DMS153 treated with DMSO at 0.1 percent for 48 hours (cell line): ENCODE measurements around the gene ZNF134.

ENCODE experiments used
- DNase-seq: peaks from one replicate; lab custom pipeline; 2025; ENCODE audit not compliant: unreplicated experiment; lab: John Stamatoyannopoulos, UW

ZNF134 gene

DNA sequence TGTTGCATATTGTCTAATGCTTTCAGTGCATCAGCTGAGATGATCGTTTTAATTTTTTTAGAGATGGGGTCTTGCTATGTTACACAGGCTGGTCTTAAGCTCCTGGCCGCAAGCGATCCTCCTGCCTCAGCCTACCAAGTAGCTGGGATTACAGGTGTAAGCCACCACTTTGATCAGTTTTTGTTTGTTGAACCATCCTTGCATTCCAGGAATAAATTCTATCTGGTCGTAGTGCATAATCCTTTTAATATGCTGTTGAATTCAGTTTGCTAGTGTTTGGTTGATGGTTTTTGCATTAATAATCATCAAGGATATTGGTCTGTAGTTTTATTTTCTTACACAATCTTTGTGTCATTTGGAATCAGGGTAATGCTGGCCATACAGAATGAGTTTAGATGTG is 23.3 kb downstream of the ZNF134 start:
- no peak for DNase-seq

DNA sequence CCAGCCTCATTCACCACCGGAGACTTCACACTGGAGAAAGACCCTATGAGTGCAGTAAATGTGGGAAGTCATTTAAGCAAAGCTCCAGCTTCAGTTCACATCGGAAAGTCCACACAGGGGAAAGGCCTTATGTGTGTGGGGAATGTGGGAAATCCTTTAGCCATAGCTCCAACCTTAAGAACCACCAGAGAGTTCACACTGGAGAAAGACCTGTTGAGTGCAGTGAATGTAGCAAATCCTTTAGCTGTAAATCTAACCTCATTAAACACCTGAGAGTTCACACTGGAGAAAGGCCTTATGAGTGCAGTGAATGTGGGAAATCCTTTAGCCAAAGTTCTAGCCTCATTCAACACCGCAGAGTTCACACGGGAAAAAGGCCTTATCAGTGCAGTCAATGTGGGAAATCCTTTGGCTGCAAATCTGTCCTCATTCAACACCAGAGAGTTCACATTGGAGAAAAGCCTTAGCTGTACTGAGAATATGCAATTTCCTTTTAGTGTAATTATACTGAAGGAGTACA is 27.7 kb downstream of the ZNF134 start:
- no peak for DNase-seq

DNA sequence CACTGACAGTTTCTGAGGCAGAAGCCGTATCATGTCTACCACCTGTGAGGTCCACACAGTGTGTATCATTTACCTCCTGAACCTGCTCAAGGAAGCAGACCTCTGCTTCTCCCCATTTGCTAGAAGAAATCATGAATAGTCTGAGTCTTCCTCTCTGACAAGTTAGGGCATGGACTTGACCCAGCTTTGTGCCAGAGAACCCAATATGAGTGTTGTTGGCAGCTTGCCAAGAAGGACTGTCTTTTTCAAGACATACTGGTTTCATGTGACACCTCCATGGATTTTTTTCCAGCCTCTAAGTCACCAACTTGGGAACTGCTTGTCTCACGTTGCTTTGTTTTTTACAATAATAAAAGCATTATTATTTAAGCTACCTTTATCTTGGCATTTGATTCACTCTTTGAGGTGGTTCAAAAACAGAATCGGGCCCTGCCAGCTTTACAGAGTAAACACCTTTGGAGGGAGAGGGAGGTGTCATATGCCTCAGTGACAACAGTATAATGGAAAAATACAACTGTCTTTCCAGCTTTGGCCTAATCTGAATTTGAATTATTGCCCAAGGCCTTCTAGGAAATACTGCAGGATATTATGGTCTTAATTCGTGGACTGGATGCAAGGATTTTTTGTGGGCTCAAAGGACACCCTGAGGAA is 28.5 kb downstream of the ZNF134 start:
- DNase-seq: no peak

DNA sequence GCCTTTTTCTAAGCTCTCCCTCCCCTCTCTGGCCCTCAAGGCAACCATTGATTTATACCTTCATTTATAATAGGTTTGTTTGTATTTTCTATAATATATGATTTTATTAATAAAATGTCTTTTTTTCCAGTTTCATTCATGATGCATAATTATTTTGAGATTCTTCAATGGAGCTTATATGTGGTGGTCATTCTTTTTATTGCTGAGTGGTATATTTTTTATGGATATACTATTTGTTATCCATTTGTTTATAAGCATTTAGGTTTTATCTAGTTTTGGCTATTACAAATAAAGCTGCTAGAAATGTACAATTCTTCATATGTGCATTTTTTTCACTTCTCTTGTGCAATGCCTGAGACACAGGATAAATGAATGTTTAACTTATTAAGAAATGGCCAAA is 29.7 kb downstream of the ZNF134 start:
- no peak for DNase-seq

DNA sequence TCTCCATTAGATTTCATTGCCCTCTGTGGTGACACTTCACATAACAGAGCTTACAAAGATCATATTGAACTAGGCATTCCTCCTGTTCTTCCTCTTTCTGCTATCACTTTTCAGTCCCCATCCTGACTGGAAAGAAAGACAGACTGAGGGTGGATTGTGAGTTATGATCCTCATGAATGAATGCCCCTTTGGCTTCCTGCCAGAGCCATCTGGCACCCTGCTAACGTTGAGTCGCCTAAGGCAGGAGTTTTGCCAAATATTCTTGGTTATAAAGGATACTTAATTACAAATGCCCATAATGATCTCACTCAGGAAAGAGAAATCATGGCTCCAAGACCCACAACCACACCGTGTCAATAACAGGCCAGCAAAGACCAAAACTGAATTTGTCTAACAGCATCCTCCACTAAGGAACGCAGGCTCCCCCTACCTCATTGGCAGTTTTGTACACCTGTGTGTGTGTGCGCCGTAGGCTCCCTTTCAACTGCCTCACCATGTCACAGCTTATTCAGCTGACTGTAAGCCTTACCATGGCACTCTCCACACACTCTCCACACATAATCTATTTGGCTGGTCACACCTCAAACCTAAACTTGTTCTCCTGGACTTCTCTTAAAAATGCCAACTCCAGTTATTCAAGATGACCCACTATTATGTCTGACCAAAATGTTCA is 34.4 kb downstream of the ZNF134 start:
- no peak for DNase-seq

DNA sequence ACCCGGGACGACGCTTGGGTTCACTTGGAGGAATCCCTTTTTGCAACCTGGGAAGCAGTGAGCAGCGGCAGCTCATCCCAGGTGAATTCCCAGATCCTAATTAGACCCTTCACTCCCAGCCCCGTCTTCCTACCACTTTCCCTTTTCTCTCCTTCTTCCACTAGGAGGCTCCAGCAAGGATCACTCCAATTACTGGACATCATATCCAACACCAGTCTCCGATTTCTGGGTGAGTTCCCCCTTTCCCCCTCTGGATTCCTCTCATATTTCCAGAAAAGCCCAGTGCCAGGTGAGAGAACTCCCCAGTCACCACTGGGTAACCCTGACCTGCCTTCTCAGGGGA is 37.6 kb downstream of the ZNF134 start:
- DNase-seq: no peak

DNA sequence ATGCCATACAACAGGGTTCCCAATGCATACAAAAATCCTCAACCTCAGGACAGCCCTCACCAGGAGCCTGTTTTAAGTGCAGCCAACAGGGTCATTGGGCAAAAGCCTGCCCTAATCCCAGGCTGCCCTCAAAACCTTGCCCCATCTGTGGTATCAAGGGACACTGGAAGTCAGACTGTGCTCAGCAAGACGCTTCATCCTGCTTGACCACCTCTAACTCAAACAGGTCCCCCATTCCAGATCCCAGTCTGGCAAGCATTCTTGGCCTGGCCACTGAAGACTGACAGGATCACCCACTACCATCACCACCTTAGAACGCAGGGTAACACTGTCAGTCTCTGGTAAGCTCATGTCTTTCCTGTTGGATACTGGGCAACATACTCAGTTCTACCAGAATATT is 39.6 kb downstream of the ZNF134 start:
- no peak for DNase-seq

DNA sequence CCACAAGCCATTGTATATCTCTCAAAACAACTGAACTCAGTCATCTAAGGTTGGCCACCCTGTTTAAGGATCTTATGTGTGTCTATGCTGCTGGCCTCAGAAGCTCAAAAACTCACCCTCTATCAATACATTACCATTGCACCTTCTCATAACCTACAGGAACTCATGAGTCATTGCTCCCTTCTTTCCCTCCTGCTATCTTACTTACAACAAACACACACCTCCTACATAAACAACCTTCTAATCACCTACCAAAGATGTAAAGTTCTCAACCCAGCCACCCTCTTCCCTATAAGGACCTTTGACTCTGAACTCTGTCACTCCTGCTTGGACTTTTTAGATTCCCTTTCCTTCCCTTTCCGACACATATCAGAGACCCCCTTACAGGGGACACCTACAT is 41.4 kb downstream of the ZNF134 start:
- no peak for DNase-seq

DNA sequence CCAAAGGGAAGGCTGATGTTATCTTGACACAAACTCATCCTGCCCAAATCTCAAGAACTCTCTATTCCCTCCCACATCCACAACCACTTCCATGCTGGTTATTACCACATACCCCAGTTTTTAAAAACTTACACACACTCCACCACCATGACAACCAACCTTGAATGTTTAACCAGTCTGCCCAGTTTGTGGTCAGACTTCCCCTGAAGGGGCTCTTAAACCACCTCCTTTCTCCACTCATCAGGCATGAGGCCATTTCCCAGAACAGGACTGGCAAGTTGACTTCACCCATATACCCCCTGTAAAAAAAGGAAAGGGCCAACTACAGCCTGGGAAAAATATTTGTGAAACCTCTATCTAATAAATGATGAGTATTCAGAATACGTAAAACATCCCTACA is 42.3 kb downstream of the ZNF134 start:
- no peak for DNase-seq

DNA sequence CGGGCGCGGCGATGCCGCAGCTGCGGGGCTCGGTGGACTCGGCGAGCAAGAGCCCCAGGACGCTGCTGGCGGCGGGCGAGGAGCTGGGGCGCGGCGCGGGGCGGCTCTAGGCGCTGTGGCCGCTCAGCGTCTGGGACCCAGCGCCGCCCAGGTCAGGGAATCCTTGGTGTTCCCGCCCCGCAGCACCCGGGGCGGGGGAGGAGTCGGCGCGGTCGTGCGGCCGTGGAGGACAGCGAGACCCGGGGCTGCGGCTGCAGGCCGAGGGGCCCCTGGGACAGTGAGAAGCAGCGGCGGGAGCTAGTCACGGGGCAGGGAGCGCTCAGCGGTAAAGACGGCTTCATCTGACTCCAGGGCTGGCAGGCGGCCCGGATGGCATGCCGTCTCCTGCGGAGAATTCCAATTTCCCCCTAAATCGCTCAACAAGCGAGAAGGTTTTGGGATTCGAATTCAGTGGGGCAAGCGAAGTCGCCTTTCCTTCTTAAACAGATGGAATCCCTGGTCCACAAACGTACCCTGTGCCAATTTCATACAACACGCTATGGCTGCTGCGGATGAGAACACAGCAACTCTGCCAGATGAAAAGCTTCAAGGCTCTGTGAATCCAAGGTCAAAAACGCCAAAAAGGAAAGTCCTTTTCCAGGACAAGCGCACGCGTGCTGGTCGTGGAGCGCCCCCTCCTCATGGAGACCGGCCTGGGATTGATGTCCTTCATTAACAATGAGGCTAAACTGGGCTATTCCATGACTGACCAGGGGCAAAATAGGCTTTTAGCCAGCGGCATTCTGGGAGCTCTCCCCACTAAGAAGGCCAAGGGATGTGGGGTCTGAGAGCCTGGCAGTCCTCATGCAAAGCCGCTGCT is 50.5 kb downstream of the ZNF134 start:
- DNase-seq: no peak

DNA sequence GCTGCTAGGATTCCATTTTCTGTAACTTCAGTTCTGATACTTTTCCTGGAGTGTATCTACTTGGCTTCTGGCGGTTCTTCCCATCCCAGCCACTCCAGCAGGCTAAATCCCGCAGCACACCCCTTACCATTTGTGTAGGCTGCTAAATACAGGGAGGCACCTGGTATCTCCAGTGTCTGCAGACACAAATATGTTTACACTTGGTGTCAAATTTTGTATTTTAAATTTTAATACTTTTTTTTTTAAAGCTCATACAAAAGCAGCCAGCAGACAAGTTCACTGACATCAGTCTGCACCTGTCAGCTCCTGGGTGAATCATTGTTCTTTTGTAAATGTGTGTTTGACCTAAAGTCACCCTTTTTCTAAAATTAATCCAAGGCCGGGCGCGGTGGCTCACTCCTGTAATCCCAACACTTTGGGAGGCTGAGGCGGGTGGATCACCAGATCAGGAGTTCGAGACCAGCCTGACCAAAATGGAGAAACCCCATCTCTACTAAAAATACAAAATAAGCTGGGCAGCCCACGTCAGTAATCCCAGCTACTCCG is 51.3 kb downstream of the ZNF134 start:
- DNase-seq: no peak

DNA sequence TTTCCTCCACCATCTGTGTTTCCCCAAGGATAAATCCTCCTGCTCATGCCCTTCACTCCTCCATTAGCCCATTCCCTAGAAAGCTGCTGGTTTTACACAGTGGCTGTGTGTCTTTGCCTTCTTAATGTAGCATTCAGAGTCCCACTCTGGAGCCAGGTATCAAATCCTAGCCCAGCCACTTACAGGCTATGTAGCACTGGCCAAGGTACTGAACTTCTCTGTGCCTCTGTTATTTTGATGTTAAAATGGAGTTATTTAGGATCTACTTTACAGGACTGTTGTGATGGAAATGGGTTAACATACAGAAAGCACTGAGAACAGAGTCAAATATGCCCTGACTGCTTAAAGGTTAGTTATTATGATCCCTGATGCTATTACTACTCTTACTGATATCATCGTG is 53.2 kb downstream of the ZNF134 start:
- no peak for DNase-seq

DNA sequence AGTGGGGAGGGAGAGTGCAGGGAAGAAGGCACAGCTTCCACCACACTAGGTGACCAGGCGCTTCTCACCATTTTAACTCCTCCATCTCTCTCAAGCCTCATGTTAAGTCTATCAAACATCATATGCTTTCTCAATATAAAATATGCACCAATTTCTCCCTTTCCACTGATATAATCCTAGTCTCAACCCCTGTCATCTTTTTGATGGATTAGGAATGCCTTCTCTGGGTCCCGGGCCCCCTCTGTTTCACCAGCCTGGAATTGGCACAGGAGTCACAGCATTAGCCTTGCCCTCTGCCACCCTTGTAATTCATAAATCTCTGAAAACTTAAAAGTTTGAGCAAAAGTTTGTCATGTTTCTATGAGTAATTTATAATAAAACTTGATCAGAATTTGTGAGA is 54.6 kb downstream of the ZNF134 start, which contains the start of gene ZSCAN4:
Gene ZSCAN4 (plus strand): TSS at position 301 of the 400 bp plus-strand sequence. CDS start 7,211 bp downstream, outside the sequence.
- no peak for DNase-seq

DNA sequence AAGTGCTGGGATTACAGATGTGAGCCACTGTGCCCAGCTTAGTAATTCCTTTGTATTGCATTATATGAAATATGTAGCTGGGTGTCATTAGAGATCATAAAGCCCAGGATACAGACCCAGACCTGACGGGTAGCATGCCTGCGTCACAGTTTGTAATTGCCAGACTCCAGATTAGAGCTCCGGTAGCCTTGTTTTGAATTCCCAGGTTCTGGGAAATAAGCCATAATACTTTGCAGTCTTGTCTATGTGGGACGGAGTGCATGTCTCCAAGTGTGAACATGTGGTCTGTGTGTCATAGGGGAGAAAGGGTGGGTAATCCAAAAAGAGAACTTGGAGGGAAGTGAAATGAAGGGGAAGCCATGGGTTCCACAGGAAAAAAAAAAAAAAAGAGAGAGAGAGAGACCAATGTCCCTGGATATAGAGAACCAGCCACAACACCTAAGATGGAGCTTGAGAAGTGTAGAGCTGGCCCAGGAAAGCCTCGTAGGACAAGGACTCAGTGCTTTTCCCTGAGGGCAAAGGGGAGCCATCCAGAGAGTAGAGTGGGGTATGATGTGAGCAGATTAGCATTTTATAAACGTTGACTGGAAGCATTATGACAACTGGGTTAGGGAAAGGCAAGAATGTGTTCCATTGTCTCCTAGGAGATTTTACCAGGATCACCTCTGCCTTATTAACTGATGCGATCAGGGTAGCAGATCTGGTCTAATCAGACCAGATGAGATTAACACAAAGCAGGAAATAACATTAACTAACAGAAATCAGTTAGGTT is 57.3 kb downstream of the ZNF134 start:
- DNase-seq: no peak

DNA sequence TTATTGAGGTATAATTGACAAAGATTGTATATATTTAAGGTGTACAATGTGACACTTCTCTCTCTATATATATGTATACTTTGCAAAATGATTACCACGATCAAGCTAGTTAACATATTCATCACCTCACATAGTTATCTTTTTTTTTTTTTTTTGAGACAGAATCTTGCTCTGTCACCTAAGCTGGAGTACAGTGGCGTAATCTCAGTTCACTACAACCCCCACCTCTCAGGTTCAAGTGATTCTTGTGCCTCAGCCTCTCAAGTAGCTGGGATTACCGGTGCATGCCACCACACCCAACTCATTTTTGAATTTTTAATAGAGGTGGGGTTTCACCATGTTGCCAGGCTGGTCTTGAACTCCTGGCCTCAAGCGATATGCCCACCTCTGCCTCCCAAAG is 58.4 kb downstream of the ZNF134 start:
- DNase-seq: no peak
